GM12878 (cell line): ENCODE data around the gene LCT. TPM values are rescaled to one million over a fixed set of nuclear protein-coding genes. Genes with fewer than 3 reads are reported as not detected.

Experiments
- ATAC-seq: fragments of 200-7000 bp; cut with Tn5 transposase; 3 replicates; pipeline ENCODE4 v1.9.1; 2020; ENCODE audit warnings: mild to moderate bottlenecking, moderate library complexity
- BruUV-seq: library from RNA; stranded (reverse); fragments of 400-500 nt; replicated peaks from 2 replicates; lab custom pipeline; 2021; lab: Mats Ljungman, UMichigan
- CTCF ChIA-PET: fragments of 300-600 bp; sonication (Branson Sonifier 250); formaldehyde crosslinking; extraction: SDS; loops from one replicate; lab custom pipeline; 2021; ENCODE audit warnings: inconsistent platforms; lab: Yijun Ruan, JAX
- POLR2A ChIA-PET: fragments of 350-600 bp; formaldehyde crosslinking; extraction: SDS; loops from one replicate; lab custom pipeline; 2021; ENCODE audit warnings: inconsistent platforms; lab: Charles Lee
- RAD21 ChIA-PET: fragments of 300-600 bp; sonication (Branson Sonifier 250); formaldehyde crosslinking; loops from one replicate; lab custom pipeline; 2023; ENCODE audit warnings: antibody characterized with exemption; ENCODE audit not compliant: unreplicated experiment; lab: Charles Lee
- SMC1A ChIA-PET: fragments of 300-600 bp; sonication (Branson Sonifier 250); formaldehyde crosslinking; loops from one replicate; lab custom pipeline; 2023; ENCODE audit not compliant: unreplicated experiment, uncharacterized antibody; lab: Charles Lee
- DNase-seq: peaks from one replicate; pipeline ENCODE4 v3.0.0-alpha.2; 2011; ENCODE audit warnings: low read depth, low spot score
- FAIRE-seq: peaks from 3 replicates; lab custom pipeline; 2011; peaks lifted over from hg19 to GRCh38; lab: Jason Lieb, UNC
- H2AFZ ChIP-seq: 2 replicates; pipeline ENCODE4 v1.6.0; 2011; ENCODE audit warnings: low read depth, low read length, control low read depth; ENCODE audit not compliant: control insufficient read depth
- H3K27ac ChIP-seq: 2 replicates; pipeline ENCODE4 v1.5.1; 2011; ENCODE audit warnings: control low read depth; ENCODE audit not compliant: control insufficient read depth, insufficient read depth
- H3K27me3 ChIP-seq, 2 experiments: replicated peaks in 1 of 2; 2 replicates each; pipeline versions ENCODE4 v1.6.0 to v1.6.1; 2011; ENCODE audit warnings: low read length in 1 of 2; ENCODE audit not compliant: control insufficient read depth in 2 of 2, insufficient read depth in 2 of 2
- H3K36me3 ChIP-seq, 2 experiments: 2 replicates each; pipeline ENCODE4 v1.5.1; 2011; ENCODE audit warnings: low read length in 1 of 2; ENCODE audit not compliant: control insufficient read depth in 2 of 2, insufficient read depth in 2 of 2
- H3K4me1 ChIP-seq: 2 replicates; pipeline ENCODE4 v1.6.1; 2011; ENCODE audit warnings: mild to moderate bottlenecking, low read length, moderate library complexity, mixed read lengths; ENCODE audit not compliant: control insufficient read depth, insufficient read depth
- H3K4me2 ChIP-seq: 2 replicates; pipeline ENCODE4 v1.6.0; 2011; ENCODE audit warnings: control low read depth; ENCODE audit not compliant: control insufficient read depth, insufficient read depth
- H3K4me3 ChIP-seq: fragments of 200-600 bp; sonication (generic); 2 replicates; pipeline ENCODE4 v1.5.1; 2016
- H3K79me2 ChIP-seq: 2 replicates; pipeline ENCODE4 v1.6.0; 2011; ENCODE audit warnings: low read length; ENCODE audit not compliant: control insufficient read depth, insufficient read depth
- H3K9ac ChIP-seq: 2 replicates; pipeline ENCODE4 v1.8.0; 2011; ENCODE audit warnings: low read length, control low read depth, mixed read lengths; ENCODE audit not compliant: control insufficient read depth, insufficient read depth
- H3K9me3 ChIP-seq: replicated peaks from 3 replicates; pipeline ENCODE4 v1.5.1; 2011; ENCODE audit warnings: mild to moderate bottlenecking, low read length; ENCODE audit not compliant: control insufficient read depth, insufficient read depth
- H4K20me1 ChIP-seq: 2 replicates; pipeline ENCODE4 v1.6.0; 2011; ENCODE audit not compliant: control insufficient read depth, insufficient read depth
- BHLHE40 ChIP-seq, 2 experiments: fragments of 450-650 bp in 1 of 2; IDR thresholded peaks; 2 replicates each; pipeline ENCODE4 v1.6.1; 2011 to 2017; ENCODE audit warnings: low read depth in 2 of 2, borderline replicate concordance in 1 of 2, improper control_type of control experiment in 1 of 2, low read length in 1 of 2, mild to moderate bottlenecking in 1 of 2
- CHD2 ChIP-seq: IDR thresholded peaks from 2 replicates; pipeline ENCODE4 v1.6.1; 2011; ENCODE audit warnings: low read depth, low read length, improper control_type of control experiment, borderline replicate concordance
- FOXM1 ChIP-seq: IDR thresholded peaks from 2 replicates; pipeline ENCODE4 v1.6.1; 2012; ENCODE audit warnings: low read depth, mild to moderate bottlenecking, inconsistent platforms, low read length, moderate library complexity
- NRF1 ChIP-seq: conservative IDR thresholded peaks from 2 replicates; pipeline ENCODE4 v1.6.1; 2011; ENCODE audit warnings: mild to moderate bottlenecking, low read depth, low read length, improper control_type of control experiment
- PAX5 ChIP-seq: IDR thresholded peaks from 2 replicates; pipeline ENCODE4 v1.6.1; 2011; ENCODE audit warnings: low read depth, low read length, borderline replicate concordance
- WGBS: methylation state at CpG from one replicate; pipeline ENCODE4 v1.1.6; 2016; ENCODE audit warnings: low lambda C conversion rate; ENCODE audit not compliant: insufficient replicate concordance, insufficient coverage; ENCODE audit errors: missing lambda C conversion rate; 5-methylcytosine and 5-hydroxymethylcytosine counted together
- in situ Hi-C: fragments of 300-500 bp; cut with MboI; formaldehyde crosslinking; loops from 9 replicates; pipeline ENCODE4 v1.14.3; 2018; ENCODE audit warnings: mixed read lengths
- intact Hi-C: fragments of 100-400 bp; cut with micrococcal nuclease; formaldehyde crosslinking; loops from one replicate; pipeline ENCODE4 v1.14.2; 2022; ENCODE audit not compliant: unreplicated experiment
- polyA plus RNA-seq, 11 experiments: library from polyadenylated mRNA; depleted of rRNA in 4 of 11; unstranded in 6 of 11; stranded (reverse) in 5 of 11; fragments of >200 nt; fragmentation: Nextera tagmentation in 4 of 11; fragmentation: Illumina TruSeq in 1 of 11; extraction: Ambion mirVana in 4 of 11; extraction: Trizol in 1 of 11; gene quantifications; 1 replicate in 1 of 11; 2 replicates in 10 of 11; pipeline versions ENCODE4 v1.2.1 to v1.2.3, GENCODE V29; 2011 to 2016; ENCODE audit warnings: inconsistent platforms in 2 of 11, missing spikeins in 2 of 11, low read depth in 1 of 11
- total RNA-seq, 4 experiments: library from RNA; depleted of rRNA in 3 of 4; stranded (reverse); fragments of >200 nt in 3 of 4; fragmentation: Illumina TruSeq in 1 of 4; extraction: Trizol in 1 of 4; gene quantifications; 2 replicates each; pipeline versions ENCODE4 v1.2.1 to v1.2.3, GENCODE V29; 2013 to 2021
- TF ChIP-seq, protein P1 (sequence below), 3 experiments: IDR thresholded peaks in 2 of 3; conservative IDR thresholded peaks in 1 of 3; 2 replicates each; pipeline ENCODE4 v1.5.1; 2011; ENCODE audit warnings: low read depth in 3 of 3, low read length in 3 of 3, mild to moderate bottlenecking in 3 of 3, control low read depth in 2 of 3, moderate library complexity in 2 of 3, inconsistent platforms in 1 of 3, mixed read lengths in 1 of 3; ENCODE audit not compliant: control insufficient read depth in 2 of 3, insufficient read depth in 1 of 3; ENCODE audit errors: extremely low read depth in 1 of 3

The LCT gene
- total and polyA plus RNA-seq, 10 of the 15 experiments (the other 5 are each of a cell fraction or from before 2014, with no cell fraction given): 0.02 to 0.09 (median 0.07) TPM; not detected in 3

- Histone ChIP-seq H3K4me1 (no peaks in the 10 kb centered on the region), H2AFZ (no peak overlapping the region), H3K9me3 (no peaks in the 10 kb centered on the region; the same call in 1 of the 3 replicates), H3K4me2 (no peak overlapping the region), H4K20me1 (no peaks in the 10 kb centered on the region), H3K4me3 (no peak overlapping the region), H3K79me2 (no peaks in the 10 kb centered on the region), H3K9ac (no peak overlapping the region), H3K36me3 (peaks cover 3 to 41% of the 10 kb centered on the region in 2 experiments), H3K27ac (no peak overlapping the region), H3K27me3 (no peaks in the 10 kb centered on the region)
- BruUV-seq: no TSS peak
- intact Hi-C loops: no loop called here
- ChIA-PET POLR2A (interaction anchor here (0.5 to 1.2 kb wide), 4 partner anchors 11 to 992 kb away, joined by 3 to 6 read pairs (median 4); no protein-coding TSS in a partner anchor), RAD21 (interaction anchor here (0.6 kb wide), 1 partner anchor 788 kb away, joined by 3 read pairs; no protein-coding TSS in a partner anchor), CTCF (interaction anchor here (0.7 to 4.8 kb wide), 6 partner anchors 13 to 1440 kb away, joined by 3 to 40 read pairs (median 4); no protein-coding TSS in a partner anchor), SMC1A (interaction anchor here (1.2 to 1.3 kb wide), 2 partner anchors 12 to 600 kb away, joined by 3 read pairs; no protein-coding TSS in a partner anchor)
- in situ Hi-C loops: no loop called here
- WGBS: 98% methylated on average over 2 of the region's 2 CpGs
- ATAC-seq (peak; percentile 55; the same call in 2 of the 3 replicates), DNase-seq (no peak), FAIRE-seq (no peak)
- TF ChIP-seq, protein P1, sequence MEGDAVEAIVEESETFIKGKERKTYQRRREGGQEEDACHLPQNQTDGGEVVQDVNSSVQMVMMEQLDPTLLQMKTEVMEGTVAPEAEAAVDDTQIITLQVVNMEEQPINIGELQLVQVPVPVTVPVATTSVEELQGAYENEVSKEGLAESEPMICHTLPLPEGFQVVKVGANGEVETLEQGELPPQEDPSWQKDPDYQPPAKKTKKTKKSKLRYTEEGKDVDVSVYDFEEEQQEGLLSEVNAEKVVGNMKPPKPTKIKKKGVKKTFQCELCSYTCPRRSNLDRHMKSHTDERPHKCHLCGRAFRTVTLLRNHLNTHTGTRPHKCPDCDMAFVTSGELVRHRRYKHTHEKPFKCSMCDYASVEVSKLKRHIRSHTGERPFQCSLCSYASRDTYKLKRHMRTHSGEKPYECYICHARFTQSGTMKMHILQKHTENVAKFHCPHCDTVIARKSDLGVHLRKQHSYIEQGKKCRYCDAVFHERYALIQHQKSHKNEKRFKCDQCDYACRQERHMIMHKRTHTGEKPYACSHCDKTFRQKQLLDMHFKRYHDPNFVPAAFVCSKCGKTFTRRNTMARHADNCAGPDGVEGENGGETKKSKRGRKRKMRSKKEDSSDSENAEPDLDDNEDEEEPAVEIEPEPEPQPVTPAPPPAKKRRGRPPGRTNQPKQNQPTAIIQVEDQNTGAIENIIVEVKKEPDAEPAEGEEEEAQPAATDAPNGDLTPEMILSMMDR (IDR thresholded peaks at IDR 0.05 in 2 of 3, conservative IDR thresholded peaks at IDR 0.05 in 1 of 3; ENCODE audit: control insufficient read depth in 2 of 3, extremely low read depth in 1 of 3, insufficient read depth in 1 of 3, low read depth in 3 of 3, low read length in 3 of 3): peak in 2 of 3 experiments; percentile 17 to 35; a peak in 2 of 6 replicates
- TF ChIP-seq FOXM1: no peak
Measured at GRCh38 chr2:135785032-135785431, 52.0 kb downstream of the LCT start.

- FAIRE-seq (no peak), DNase-seq (no peak), ATAC-seq (peak; percentile 64)
- CTCF ChIA-PET: interaction anchor here (1.2 to 4.8 kb wide), 3 partner anchors 9 to 601 kb away, joined by 3 to 40 read pairs (median 5); no protein-coding TSS in a partner anchor
- RAD21 ChIA-PET: interaction anchor here (0.7 to 1.2 kb wide), 2 partner anchors 14 to 601 kb away, joined by 3 read pairs; no protein-coding TSS in a partner anchor
- no TSS peak for BruUV-seq
- in situ Hi-C loops (no loop called here), intact Hi-C loops (no loop called here)
- POLR2A ChIA-PET: no interaction called here
- H3K4me3 ChIP-seq: no peak overlapping the region
- no peaks in the 10 kb centered on the region for H4K20me1 ChIP-seq
- 42% methylated on average over 3 of the region's 3 CpGs for WGBS
- peaks cover 4 to 47% of the 10 kb centered on the region in 2 experiments for H3K36me3 ChIP-seq
- H3K79me2 ChIP-seq: no peaks in the 10 kb centered on the region
- no peak overlapping the region for H3K27ac ChIP-seq
- SMC1A ChIA-PET: interaction anchor here (1.1 to 2.8 kb wide), 5 partner anchors 9 to 40 kb away, joined by 3 to 14 read pairs (median 4); no protein-coding TSS in a partner anchor
- H3K4me1 ChIP-seq: no peaks in the 10 kb centered on the region
- TF ChIP-seq NRF1 (no peak), PAX5 (no peak), CHD2 (no peak), BHLHE40 (IDR thresholded peaks at IDR 0.05; ENCODE audit: borderline replicate concordance in 1 of 2, low read depth in 2 of 2, low read length in 1 of 2) (0 out of 4 replicates have a peak, but pooled peaks of 1 of the 2 experiments have one; percentile 20)
- H3K4me2 ChIP-seq: no peak overlapping the region
- H3K27me3 ChIP-seq: no peaks in the 10 kb centered on the region
- no peak overlapping the region for H2AFZ ChIP-seq
- no peak overlapping the region for H3K9ac ChIP-seq
- no peaks in the 10 kb centered on the region; the same call in 1 of the 3 replicates for H3K9me3 ChIP-seq
Measured at GRCh38 chr2:135783439-135783838, 53.5 kb downstream of the LCT start.
